CD4-positive, CD25-positive, alpha-beta regulatory T cell (primary cell): ENCODE results near the gene NUDCD3. TPM values are rescaled to one million over a fixed set of nuclear protein-coding genes. Genes with fewer than 3 reads are reported as not detected.
A peak's percentile ranks its signal among the peaks of the same experiment; 100 is the strongest.

Experiments used
- ATAC-seq, 2 donors: fragments of 150-1000 bp; cut with Tn5 transposase; one replicate each; pipeline ENCODE4 v1.10.0; 2021; ENCODE audit warnings: low read depth in 2 of 2, moderate number of reproducible peaks in 2 of 2, moderate library complexity in 1 of 2
- DNase-seq, 3 donors: peaks; one replicate each; pipeline versions ENCODE4 v3.0.0 to v3.0.0-alpha.2; 2012 to 2022; ENCODE audit warnings: mixed read lengths in 1 of 3
- H3K27ac ChIP-seq: one replicate; pipeline ENCODE4 v1.7.0; 2013; ENCODE audit warnings: mild to moderate bottlenecking, low read length; ENCODE audit not compliant: insufficient read depth, poor library complexity, severe bottlenecking
- H3K27me3 ChIP-seq: one replicate; pipeline ENCODE4 v1.7.0; 2013; ENCODE audit warnings: low read length; ENCODE audit not compliant: control insufficient read depth, insufficient read depth
- H3K36me3 ChIP-seq: one replicate; pipeline ENCODE4 v1.7.0; 2013; ENCODE audit warnings: mild to moderate bottlenecking, low read length, moderate library complexity; ENCODE audit not compliant: control insufficient read depth, insufficient read depth
- H3K4me1 ChIP-seq: 2 replicates; pipeline ENCODE4 v1.7.0; 2013; ENCODE audit warnings: mild to moderate bottlenecking, low read length; ENCODE audit not compliant: insufficient read depth, control insufficient read depth, poor library complexity, severe bottlenecking
- H3K4me3 ChIP-seq: one replicate; pipeline ENCODE4 v1.7.0; 2013; ENCODE audit warnings: low read depth, mild to moderate bottlenecking, low read length, moderate library complexity
- H3K9me3 ChIP-seq, 2 experiments: 1 replicate in 1 of 2; 2 replicates in 1 of 2; pipeline ENCODE4 v1.7.0; 2013; ENCODE audit warnings: low read length in 2 of 2, mild to moderate bottlenecking in 1 of 2, moderate library complexity in 1 of 2; ENCODE audit not compliant: control insufficient read depth in 2 of 2
- H3K27ac Mint-ChIP-seq, 3 donors: one replicate each; pipeline ENCODE4 v1.8.0; 2020 to 2022; ENCODE audit warnings: mild to moderate bottlenecking in 3 of 3, mixed read lengths in 3 of 3, moderate library complexity in 2 of 3
- H3K27me3 Mint-ChIP-seq: one replicate; pipeline ENCODE4 v1.8.0; 2022; ENCODE audit warnings: mild to moderate bottlenecking, mixed read lengths
- H3K36me3 Mint-ChIP-seq: one replicate; pipeline ENCODE4 v1.8.0; 2020; ENCODE audit warnings: mixed read lengths
- H3K4me1 Mint-ChIP-seq, 4 donors: one replicate each; pipeline ENCODE4 v1.8.0; 2020 to 2022; ENCODE audit warnings: mixed read lengths in 4 of 4, mild to moderate bottlenecking in 1 of 4
- H3K4me3 Mint-ChIP-seq, 4 donors: one replicate each; pipeline ENCODE4 v1.8.0; 2020 to 2022; ENCODE audit warnings: mild to moderate bottlenecking in 4 of 4, mixed read lengths in 4 of 4, moderate library complexity in 3 of 4
- H3K9me3 Mint-ChIP-seq, 7 donors: one replicate each; pipeline ENCODE4 v1.8.0; 2020 to 2022; ENCODE audit warnings: mixed read lengths in 7 of 7, mild to moderate bottlenecking in 3 of 7, moderate library complexity in 2 of 7
- polyA plus RNA-seq, 4 donors: library from polyadenylated mRNA; unstranded; fragments of 300-500 nt; fragmentation: Illumina TruSeq; gene quantifications; one replicate each; pipeline ENCODE4 v1.2.3, GENCODE V29; 2021
- total RNA-seq: library from RNA; stranded (reverse); gene quantifications from one replicate; pipeline ENCODE4 v1.2.3, GENCODE V29; 2022

Gene NUDCD3
- total and polyA plus RNA-seq, 5 donors from 2014 or later, result 55.6 to 85.6 (median 70.1) TPM

GRCh38 chr7:44390701-44391100, 99.8 kb downstream of the NUDCD3 start:
- DNase-seq, result no peak
- Mint-ChIP-seq H3K27me3 (no peaks in the 10 kb centered on the region), H3K36me3 (peaks cover 17% of the 10 kb centered on the region)

GRCh38 chr7:44388089-44388970, 102.1 kb downstream of the NUDCD3 start:
- Mint-ChIP-seq H3K36me3 (peaks cover 28% of the 10 kb centered on the region), H3K9me3 (no peaks in the 10 kb centered on the region), H3K27ac (peak overlapping the region in 2 of 3 donors; percentile 59 to 60), H3K27me3 (no peaks in the 10 kb centered on the region), H3K4me3 (no peak overlapping the region), H3K4me1 (peaks cover 0 to 3% (median 1%) of the 10 kb centered on the region in 4 donors)
- Histone ChIP-seq H3K9me3 (no peaks in the 10 kb centered on the region), H3K36me3 (peaks cover 91% of the 10 kb centered on the region), H3K4me1 (no peaks in the 10 kb centered on the region), H3K27ac (no peak overlapping the region), H3K27me3 (no peaks in the 10 kb centered on the region), H3K4me3 (no peak overlapping the region)
- DNase-seq (no peak), ATAC-seq (no peak)

More at GRCh38 chr7:44390701-44391100, 99.8 kb downstream of the NUDCD3 start:
- no peaks in the 10 kb centered on the region for H3K27me3 ChIP-seq
- peak overlapping the region in 1 of 3 donors; percentile 20 for H3K27ac Mint-ChIP-seq
- H3K4me1 ChIP-seq, result no peaks in the 10 kb centered on the region
- H3K36me3 ChIP-seq, result peaks cover 84% of the 10 kb centered on the region
- no peaks in the 10 kb centered on the region for H3K9me3 Mint-ChIP-seq
- H3K9me3 ChIP-seq, result no peaks in the 10 kb centered on the region
- H3K4me1 Mint-ChIP-seq, result peaks cover 0 to 3% (median 1%) of the 10 kb centered on the region in 4 donors
- no peak overlapping the region for H3K27ac ChIP-seq
- H3K4me3 ChIP-seq, result no peak overlapping the region
- H3K4me3 Mint-ChIP-seq, result no peak overlapping the region
- ATAC-seq, result no peak

DNA sequence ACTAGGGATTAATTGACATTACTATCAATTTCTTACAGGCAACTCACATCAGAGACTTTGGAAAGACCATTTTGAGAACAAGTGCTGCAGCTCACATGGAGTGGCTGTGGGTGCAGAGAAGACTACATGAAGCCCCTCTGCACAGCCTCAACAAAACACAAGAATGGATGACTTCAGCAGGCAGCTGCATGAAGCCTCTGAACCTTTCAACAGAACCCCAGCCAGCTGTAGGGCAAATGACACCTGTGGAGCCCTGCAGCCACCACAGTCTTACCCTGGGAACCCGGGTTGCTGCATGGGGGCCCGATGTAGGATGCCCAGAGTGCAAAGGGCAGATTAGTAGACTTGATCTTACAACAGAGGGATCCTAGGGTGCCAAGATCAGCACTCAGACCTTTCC, 103.1 kb downstream of the NUDCD3 start:
- H3K27ac Mint-ChIP-seq, result peak overlapping the region in 2 of 3 donors; percentile 60 to 84
- ATAC-seq, result no peak

GRCh38 chr7:44386139-44386913, 104.1 kb downstream of the NUDCD3 start:
- DNase-seq (no peak), ATAC-seq (no peak)
- Histone ChIP-seq H3K4me3 (no peak overlapping the region), H3K9me3 (no peaks in the 10 kb centered on the region), H3K4me1 (no peaks in the 10 kb centered on the region), H3K27ac (no peak overlapping the region), H3K27me3 (no peaks in the 10 kb centered on the region), H3K36me3 (peaks cover 79% of the 10 kb centered on the region)
- no peak overlapping the region for H3K4me3 Mint-ChIP-seq
- H3K4me1 Mint-ChIP-seq, result peaks cover 0 to 3% (median 1%) of the 10 kb centered on the region in 4 donors
- H3K27ac Mint-ChIP-seq, result peak overlapping the region in 2 of 3 donors; percentile 79 to 84
- no peaks in the 10 kb centered on the region for H3K27me3 Mint-ChIP-seq
- peaks cover 24% of the 10 kb centered on the region for H3K36me3 Mint-ChIP-seq
- no peaks in the 10 kb centered on the region for H3K9me3 Mint-ChIP-seq

More for the DNA sequence above, 103.1 kb downstream of the NUDCD3 start:
- Mint-ChIP-seq H3K4me1 (peaks cover 0 to 3% (median 1%) of the 10 kb centered on the region in 4 donors), H3K27me3 (no peaks in the 10 kb centered on the region), H3K4me3 (no peak overlapping the region), H3K9me3 (no peaks in the 10 kb centered on the region), H3K36me3 (peaks cover 27% of the 10 kb centered on the region)
- no peaks in the 10 kb centered on the region for H3K4me1 ChIP-seq
- DNase-seq, result no peak
- H3K27ac ChIP-seq, result no peak overlapping the region
- peaks cover 89% of the 10 kb centered on the region for H3K36me3 ChIP-seq
- H3K9me3 ChIP-seq, result no peaks in the 10 kb centered on the region
- no peak overlapping the region for H3K4me3 ChIP-seq
- H3K27me3 ChIP-seq, result no peaks in the 10 kb centered on the region

GRCh38 chr7:44385434-44386138, 104.9 kb downstream of the NUDCD3 start:
- H3K27ac Mint-ChIP-seq, result peak overlapping the region in 1 of 3 donors; percentile 38
- H3K4me3 ChIP-seq, result no peak overlapping the region
- H3K36me3 ChIP-seq, result peaks cover 71% of the 10 kb centered on the region
- ATAC-seq (no peak), DNase-seq (no peak)
- H3K27me3 Mint-ChIP-seq, result no peaks in the 10 kb centered on the region
- peaks cover 0 to 6% (median 2%) of the 10 kb centered on the region in 4 donors for H3K4me1 Mint-ChIP-seq
- no peaks in the 10 kb centered on the region for H3K9me3 Mint-ChIP-seq
- no peak overlapping the region for H3K27ac ChIP-seq
- no peaks in the 10 kb centered on the region for H3K4me1 ChIP-seq
- peaks cover 19% of the 10 kb centered on the region for H3K36me3 Mint-ChIP-seq
- no peak overlapping the region for H3K4me3 Mint-ChIP-seq
- no peaks in the 10 kb centered on the region for H3K27me3 ChIP-seq
- H3K9me3 ChIP-seq, result no peaks in the 10 kb centered on the region

GRCh38 chr7:44384586-44385433, 105.6 kb downstream of the NUDCD3 start:
- H3K9me3 Mint-ChIP-seq, result no peaks in the 10 kb centered on the region
- DNase-seq (no peak), ATAC-seq (no peak)
- no peaks in the 10 kb centered on the region for H3K27me3 Mint-ChIP-seq
- H3K9me3 ChIP-seq, result no peaks in the 10 kb centered on the region
- no peak overlapping the region for H3K27ac ChIP-seq
- H3K36me3 Mint-ChIP-seq, result peaks cover 16% of the 10 kb centered on the region
- H3K27ac Mint-ChIP-seq, result peak overlapping the region in 1 of 3 donors; percentile 38
- peaks cover 0 to 6% (median 2%) of the 10 kb centered on the region in 4 donors for H3K4me1 Mint-ChIP-seq
- H3K27me3 ChIP-seq, result no peaks in the 10 kb centered on the region
- H3K4me1 ChIP-seq, result no peaks in the 10 kb centered on the region
- H3K4me3 ChIP-seq, result no peak overlapping the region
- peaks cover 65% of the 10 kb centered on the region for H3K36me3 ChIP-seq
- no peak overlapping the region for H3K4me3 Mint-ChIP-seq

DNA sequence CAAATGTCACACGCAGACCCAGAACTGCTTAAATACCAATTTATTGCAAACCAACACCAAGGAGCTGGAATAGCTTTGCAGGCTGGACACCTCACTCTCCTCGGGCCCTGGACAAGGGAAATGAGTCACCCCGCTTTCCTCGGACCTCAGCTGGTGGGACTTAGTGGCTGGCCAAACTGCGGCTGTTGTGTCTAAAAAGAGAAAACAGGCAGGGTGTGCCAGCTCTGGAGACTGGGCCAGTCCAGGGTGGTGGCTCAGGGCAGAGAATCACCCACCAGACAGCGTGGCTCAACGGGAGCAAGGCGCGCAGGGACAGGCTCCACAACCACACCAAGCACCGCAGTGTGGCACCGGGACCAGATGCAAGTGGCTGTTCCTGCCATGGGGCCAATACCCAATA, 106.9 kb downstream of the NUDCD3 start:
- Histone ChIP-seq H3K4me1 (no peaks in the 10 kb centered on the region), H3K9me3 (no peaks in the 10 kb centered on the region), H3K27ac (no peak overlapping the region), H3K27me3 (no peaks in the 10 kb centered on the region), H3K4me3 (no peak overlapping the region), H3K36me3 (peaks cover 54% of the 10 kb centered on the region)
- Mint-ChIP-seq H3K4me1 (peaks cover 0 to 6% (median 2%) of the 10 kb centered on the region in 4 donors), H3K27ac (peak overlapping the region in 1 of 3 donors; percentile 61), H3K27me3 (no peaks in the 10 kb centered on the region), H3K36me3 (peaks cover 16% of the 10 kb centered on the region), H3K9me3 (no peaks in the 10 kb centered on the region), H3K4me3 (no peak overlapping the region)
- DNase-seq (no peak), ATAC-seq (no peak)
